LNCAP (cell line): Measurements from ENCODE around the gene CTBP2.

Experiments
- CTCF ChIP-seq: fragments of 450-650 bp; IDR thresholded peaks from 2 replicates; pipeline ENCODE4 v1.5.1; 2017; ENCODE audit warnings: mild to moderate bottlenecking

CTBP2 gene

GRCh38 chr10:125141150-125141859, 19.1 kb downstream of the CTBP2 start:
- no peak for TF ChIP-seq CTCF

DNA sequence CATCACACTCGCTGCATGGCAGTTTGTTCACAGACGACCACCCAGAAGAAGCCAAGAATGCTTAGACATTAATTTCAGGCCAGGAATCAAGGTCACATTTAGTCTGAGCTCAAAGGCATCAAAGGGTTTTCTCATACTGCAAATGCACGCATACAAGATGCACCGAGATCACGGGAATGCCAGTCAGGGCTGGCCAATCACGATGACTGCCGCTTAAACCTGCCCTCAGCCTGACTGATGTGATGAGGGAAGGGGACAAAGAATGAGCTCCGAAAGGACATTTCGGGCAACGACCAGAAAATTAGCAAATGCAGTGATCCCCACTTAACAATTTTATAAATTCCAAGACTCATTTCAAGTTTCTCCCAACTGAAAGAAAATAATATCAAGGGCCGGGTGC, 20.2 kb downstream of the CTBP2 start:
- TF ChIP-seq CTCF = no peak

DNA sequence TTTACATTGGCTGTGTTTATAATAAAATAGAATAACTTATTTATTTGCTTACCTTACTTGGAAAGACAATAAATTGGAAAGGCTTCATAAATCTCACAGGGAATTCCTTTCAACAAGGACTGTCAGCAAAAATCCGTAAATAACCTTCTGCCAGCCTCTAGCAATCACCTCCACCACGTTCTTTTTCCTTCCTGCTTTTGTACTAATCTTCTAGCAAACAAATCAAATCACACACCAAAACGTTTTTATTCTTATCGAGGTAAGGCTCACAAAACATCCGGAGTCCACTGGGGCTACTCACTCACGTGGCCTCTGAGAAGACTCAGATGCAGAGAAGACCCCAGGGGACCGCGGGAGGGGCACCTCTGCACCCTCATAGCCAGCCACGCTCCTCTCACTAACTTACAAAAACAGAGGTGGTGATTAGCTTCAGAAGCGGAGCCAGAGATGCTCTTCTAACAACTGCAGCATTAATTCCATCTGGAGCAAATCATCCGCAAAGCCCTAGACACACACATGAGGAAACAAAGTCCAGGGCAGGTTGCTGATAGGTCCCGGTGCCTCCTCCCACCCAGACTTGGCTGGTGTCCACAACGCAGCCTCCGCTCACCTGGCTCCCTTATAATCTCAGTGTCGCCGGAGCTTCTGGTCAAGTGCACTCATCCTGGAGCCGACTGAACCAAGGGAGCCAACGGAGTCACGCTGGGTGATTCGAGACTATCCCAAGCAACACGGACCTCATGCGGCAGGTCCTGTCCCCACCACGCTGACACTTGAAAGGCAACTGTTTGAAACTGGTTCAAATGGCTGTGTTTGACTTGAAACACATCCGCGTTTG, 22.5 kb downstream of the CTBP2 start:
- no peak for TF ChIP-seq CTCF

GRCh38 chr10:125136087-125136486, 24.3 kb downstream of the CTBP2 start:
- TF ChIP-seq CTCF = no peak

DNA sequence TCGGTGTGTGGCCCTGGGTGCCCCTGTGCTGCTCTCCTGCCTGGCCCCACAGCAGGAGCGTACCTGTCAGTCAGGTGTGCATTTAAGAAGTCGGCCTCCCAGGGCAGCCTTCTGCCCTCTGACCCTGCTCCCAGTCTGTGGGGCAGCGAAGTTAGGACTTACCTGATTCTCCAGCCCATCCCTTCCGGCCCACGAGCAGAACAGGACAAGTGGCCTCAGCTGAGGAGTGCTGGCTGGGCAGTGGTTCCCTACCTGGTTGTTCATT, 24.7 kb downstream of the CTBP2 start:
- no peak for TF ChIP-seq CTCF

- no peak for TF ChIP-seq CTCF
These were observed 25.2 kb downstream of the CTBP2 start for GRCh38 chr10:125134916-125135770.

DNA sequence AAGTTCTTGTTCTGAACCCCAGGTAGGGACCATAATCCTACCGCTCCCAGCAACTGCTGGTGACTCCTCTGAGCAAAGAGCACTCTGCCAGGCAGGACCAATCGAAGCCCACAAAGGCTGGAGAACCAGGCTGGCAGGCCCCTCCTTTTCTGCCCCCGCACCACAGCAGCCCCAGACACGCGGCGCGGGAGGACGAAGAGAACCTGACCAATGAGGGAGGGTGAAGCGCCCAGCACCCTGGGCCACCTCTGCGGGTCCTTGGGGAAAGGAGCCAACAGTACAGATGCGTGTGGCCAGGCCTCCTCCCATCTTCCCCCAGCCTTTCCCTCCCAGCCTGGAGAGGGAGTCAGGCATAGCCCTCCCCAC, 25.9 kb downstream of the CTBP2 start:
- TF ChIP-seq CTCF = no peak
